ENCODE results near the gene POLK. TPM values are rescaled to one million over a fixed set of nuclear protein-coding genes. Genes with fewer than 3 reads are reported as not detected.
"Not testable (repeated sequence)": the region's sequence is repeated elsewhere in the genome, so short reads cannot be mapped to it uniquely, and the experiment has no call there.

The POLK gene
- 34.5 and 35.6 TPM in 2 replicates for total RNA-seq

DNA sequence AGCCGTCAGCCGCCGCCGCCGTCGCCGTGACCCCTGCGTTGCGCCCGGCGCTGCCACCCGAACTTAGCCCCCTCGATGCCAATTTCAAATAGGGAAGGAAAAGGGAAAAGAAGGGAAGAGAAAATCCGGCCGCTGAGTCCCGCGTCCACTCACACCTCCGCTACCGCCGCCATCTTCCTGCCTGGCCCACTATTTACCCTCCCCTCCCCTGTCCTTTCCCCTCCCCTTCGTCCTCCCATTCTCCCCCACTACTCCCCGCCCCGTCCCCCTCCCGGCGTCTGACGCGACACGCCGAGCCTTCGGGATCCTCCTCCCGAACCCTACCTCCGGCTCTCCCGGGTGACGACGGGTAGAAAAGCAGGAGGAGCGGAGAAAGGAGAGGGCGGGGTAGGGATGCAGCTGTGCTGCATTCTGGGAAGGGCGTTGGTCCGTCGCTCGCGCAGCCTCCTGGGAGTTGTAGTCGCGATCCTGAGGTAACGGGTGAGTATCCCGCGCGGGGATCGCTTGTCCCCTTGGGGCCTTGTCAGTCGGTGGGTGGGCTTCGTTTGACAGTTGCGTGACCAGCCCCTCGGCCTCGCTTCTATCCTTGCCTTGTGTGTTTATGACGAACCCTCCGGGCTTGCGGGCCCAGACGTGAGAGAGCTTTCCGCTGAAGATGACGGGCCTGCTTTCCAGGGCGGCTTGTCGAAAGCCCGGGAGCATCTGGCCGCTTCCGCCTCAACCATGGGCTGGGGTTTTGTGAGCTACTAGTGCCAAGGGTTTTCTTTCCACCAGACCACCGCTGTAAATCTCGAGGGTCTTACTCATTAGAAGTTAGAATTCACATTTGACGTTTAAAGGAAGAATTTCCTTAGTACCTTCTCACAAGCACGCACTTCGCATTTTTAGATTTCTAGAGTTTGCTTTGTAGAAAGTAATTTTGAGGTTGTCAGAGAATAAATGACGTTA is at the start of gene POLK, which contains the start of gene CERT1:
TSS of gene POLK (plus strand) at position 457 of the 948 bp plus-strand sequence.
TSS of gene CERT1 (minus strand) at position 195 of the 948 bp plus-strand sequence. CDS start 422 bp downstream, outside the sequence.
- intact Hi-C loops (cut with micrococcal nuclease) = loop anchor here (1.0 to 5.0 kb wide), 16 partner anchors 56 to 1946 kb away; partner anchors contain the start of genes AGGF1, ANKRA2, FAM169A and GFM2

DNA sequence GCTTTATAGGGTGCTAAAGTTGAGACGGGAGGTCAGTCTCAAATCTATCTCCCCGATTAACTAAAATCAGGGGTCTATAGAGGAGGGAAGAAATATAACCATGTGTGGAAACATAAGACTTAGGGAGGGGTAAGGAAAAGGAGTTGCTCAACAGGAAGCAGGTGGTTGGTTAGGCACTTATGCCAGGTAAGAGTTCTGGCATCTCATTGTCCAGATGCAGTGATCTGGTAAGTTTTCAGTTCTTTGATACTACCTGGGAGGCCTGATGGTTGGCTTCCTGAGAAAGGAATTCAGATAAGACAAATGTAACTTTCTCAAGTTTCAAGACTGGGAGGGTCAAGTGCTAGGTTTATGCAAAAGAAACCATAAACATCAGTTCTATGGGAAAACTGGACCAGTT is 48.0 kb upstream of the POLK start:
- intact Hi-C loops (cut with micrococcal nuclease) = no loop called here

DNA sequence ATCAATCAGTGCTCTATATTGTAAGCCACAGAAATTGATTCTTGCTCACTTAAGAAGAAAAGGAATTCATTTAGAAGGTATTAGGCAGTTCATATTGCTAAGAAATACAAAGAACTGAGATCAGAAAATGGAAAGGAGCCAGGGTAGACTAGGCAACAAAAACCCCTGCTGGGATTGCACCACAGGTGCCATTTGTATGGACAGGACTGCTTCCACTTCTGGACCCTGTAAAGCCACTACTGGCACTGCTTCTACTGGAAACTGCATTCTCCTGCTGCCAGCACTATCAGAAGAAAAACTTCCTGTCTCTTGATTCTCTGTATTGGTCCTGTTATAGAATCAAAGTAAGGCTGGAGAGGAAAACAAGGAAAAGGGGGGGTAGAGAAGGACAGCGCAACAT is 46.2 kb upstream of the POLK start:
- intact Hi-C loops (cut with micrococcal nuclease) = no loop called here

DNA sequence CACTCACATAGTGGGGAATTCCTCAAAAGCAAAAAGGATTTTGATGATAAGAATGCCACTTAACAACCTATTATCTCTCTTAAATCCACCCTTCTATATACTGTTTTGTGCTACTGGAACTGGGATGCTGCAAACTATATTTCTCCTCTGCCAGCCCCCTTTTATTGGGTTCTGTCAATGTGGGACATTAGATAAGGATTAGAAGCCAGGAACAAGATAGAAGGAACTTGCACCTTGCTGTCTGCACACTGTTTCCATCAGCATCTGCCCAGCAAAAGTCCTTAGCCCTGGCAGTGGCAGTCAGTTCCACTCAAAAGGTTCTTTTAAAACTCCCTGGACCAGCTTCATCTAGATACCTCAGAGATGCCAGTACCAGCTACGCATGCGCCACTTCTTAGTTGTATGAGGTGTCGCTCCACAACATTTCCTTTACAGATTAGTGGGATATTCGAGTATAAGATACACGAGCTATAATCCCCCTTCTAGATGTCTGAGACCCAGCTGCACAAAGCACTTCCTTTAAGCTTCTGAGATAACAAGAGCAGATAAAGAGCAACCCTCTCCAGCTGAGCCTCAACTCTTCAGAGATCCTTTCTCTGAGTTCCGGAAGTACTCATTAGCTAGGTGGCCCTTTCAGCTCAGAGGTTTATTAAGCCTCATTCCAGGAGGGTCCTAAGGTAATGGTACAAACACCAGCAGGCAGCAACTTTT is 45.5 kb upstream of the POLK start:
- intact Hi-C loops (cut with micrococcal nuclease) = no loop called here

DNA sequence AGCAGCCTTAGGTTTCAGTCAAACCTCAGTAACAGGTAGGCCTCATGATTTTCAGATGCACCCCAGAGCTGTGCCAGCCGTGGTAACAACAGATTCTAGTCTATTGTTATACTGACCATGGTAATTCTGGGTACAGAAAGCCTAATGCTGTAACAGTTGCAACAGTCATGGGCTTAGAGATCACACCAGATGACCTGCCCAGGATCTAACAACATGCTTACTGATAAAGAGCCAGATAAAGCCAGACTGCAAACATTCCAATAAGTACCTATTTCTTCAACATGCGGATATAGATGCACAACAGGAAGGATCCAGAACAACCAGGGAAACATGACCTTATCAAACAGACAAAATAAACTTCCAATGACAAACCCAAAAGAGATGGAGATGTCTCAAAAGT is 43.1 kb upstream of the POLK start:
- intact Hi-C loops (cut with micrococcal nuclease) = no loop called here

DNA sequence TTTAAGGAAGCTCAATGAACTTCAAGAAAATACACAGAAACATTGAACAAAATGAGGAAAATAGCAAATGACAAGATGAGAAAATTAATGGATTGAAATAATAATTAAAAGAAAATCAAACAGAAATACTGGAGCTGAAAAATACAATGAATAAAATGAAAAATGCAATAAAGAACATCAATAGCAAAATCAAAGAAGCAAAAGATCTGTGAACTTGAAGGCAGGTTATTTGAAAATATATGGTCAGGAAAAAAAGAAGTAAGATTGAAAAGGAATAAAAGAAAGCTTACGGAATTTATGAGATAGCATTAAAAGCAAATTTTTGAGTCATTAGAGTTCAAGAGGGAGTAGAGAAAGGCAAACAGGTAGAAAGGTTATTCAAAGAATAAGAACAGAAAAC is 42.7 kb upstream of the POLK start:
- intact Hi-C loops (cut with micrococcal nuclease) = no loop called here

DNA sequence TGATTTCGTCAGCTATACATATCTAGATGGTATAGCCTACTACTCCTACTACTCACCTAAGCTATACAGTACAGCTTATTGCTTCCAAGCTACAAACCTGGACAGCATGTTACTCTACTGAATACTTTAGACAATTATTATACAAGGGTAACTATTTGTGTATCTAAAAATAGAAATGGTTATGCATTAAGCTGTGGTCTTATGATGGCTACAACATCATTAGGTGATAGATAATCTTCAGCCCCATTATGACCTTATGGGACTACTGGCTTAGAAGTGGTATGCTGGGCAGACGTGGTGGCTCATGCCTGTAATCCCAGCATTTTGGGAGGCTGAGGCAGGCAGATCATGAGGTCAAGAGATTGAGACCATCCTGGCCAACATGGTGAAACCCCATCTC is 40.5 kb upstream of the POLK start:
- intact Hi-C loops (cut with micrococcal nuclease) = no loop called here

DNA sequence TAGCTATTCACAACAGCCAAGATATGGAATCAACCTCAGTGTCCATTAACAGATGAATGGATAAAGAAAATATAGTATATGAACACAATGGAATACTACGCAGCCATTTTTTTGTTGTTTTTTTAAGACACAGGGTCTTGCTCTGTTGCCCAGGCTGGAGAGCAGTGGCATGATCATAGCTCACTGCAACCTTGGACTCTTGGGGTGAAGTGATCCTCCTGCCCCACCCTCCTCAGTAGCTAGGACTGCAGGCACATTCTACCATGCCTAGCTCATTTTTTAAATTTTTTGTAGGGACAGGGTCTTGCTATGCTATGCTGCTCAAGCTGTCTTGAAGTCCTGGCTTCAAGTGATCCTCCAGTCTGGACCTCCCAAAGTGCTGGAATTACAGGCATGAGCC is 38.7 kb upstream of the POLK start:
- intact Hi-C loops (cut with micrococcal nuclease) = no loop called here

DNA sequence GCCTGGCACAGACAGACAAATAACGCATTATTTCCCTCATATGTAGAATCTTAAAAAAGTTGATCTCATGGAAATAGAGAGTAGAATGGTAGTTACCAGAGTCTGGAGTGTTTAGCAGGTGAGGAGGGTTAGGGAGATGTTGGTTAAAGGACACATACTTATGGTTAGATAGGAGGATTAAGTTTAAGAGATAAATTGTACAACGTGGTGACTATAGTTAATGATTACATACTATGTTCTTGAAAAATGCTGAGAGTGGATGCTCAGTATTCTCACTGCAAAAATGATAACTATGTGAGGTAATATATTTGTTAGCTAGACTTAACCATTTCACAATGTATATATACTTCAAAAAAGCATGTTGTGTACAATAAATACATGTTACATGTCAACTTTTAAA is 38.2 kb upstream of the POLK start:
- intact Hi-C loops (cut with micrococcal nuclease) = no loop called here

DNA sequence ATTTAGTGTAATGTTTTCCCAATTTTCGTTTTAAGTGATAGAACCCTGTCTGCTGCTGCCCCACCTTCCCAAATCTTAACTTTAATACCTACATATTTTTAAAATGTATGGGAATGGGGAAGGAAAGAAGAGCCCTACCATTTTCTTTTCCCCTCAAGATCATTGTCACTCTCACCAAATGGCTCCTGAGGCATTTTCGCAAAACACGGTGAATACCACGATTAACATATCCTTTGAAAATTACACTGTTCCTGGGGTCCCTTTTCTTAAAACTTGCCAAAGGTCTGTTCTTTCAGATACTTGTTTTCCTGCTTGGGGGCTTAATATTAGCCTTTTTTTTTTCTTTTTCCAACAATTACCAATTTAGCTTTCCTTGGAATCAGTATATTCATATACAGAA is 36.3 kb upstream of the POLK start:
- intact Hi-C loops (cut with micrococcal nuclease) = no loop called here

DNA sequence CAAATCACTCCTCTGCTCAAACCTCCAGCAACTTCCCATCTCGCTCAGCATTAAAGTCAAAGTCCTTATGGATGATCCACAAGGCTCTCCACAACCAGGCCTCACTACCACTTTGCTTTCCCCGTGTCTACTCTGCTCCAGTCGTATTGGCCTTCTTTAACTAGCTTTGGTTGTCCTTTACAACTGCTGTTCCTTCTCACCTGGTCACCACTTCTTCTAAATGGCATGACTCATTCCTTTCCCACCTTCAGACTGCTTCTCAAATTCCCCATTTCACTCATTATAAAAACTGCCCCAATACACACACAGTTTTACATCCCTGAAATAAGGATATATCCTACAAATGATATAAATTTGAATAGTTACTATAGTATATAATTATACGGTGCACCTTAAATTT is 30.7 kb upstream of the POLK start:
- intact Hi-C loops (cut with micrococcal nuclease) = no loop called here

DNA sequence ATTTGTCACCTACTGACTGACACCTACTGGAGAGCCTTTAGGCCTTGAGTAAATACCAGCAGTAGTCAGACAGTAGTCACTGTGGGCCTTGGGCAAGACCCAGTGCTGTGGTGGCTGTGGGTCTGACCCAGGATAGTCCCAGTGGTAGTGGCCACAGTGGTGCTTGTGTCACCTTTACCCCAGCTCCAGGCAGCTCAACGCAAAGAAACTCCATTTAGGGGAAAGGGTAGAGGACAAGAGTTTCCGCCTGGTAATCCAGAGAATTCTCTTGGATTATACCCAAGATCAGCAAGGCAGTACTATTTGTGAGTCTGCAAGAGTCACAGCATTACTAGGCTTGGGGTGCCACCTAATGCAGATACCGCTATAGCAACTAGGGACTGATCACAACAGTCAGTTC is 29.2 kb upstream of the POLK start:
- intact Hi-C loops (cut with micrococcal nuclease) = no loop called here

DNA sequence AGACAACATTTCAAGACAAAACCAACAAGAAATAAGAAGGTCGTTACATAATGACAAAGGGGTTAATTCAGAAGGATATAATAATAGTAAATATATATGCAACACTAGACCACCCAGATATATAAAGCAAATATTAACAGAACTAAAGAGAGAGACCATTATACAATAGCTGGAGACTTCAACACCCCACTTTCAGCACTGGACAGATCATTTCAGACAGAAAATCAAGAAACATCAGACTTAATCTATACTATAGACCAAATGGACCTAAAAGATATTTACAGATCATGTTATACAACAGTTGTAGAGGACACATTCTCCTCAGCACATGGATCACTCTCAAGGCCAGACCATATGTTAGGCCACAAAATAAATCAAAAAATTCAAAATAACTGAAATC is 27.1 kb upstream of the POLK start:
- intact Hi-C loops (cut with micrococcal nuclease) = no loop called here

DNA sequence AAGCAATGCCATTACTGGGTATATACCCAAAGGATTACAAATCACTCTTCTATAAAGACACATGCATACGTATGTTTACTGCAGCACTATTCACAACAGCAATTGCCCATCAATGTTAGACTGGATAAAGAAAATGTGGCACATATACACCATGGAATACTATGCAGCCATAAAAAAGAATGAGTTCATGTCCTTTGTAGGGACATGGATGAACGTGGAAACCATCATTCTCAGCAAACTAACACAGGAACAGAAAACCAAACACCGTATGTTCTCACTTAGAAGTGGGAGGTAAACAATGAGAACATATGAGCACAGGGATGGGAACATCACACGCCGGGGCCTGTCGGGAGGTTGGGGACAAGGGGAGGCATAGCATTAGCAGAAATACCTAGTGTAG is 21.8 kb upstream of the POLK start:
- intact Hi-C loops (cut with micrococcal nuclease) = not testable (repeated sequence)

DNA sequence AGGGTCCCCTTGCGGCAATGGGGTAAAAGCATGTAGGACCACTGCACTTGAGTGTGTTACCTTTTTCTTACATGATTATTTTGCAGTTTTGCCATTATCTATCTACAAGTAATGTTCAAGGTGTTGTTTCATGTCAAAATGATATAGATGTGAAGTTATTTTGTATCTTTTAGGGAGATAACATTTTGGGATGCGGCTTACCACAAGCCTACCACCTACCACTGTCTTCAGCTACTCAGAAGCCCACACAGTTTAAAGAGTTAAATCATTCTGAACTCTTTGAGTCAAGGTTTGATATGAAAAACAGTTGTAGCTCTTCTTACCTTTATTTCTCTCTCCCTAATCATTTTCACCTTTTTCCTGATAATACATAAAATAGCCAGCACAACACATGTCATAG is 20.1 kb upstream of the POLK start:
- intact Hi-C loops (cut with micrococcal nuclease) = no loop called here

DNA sequence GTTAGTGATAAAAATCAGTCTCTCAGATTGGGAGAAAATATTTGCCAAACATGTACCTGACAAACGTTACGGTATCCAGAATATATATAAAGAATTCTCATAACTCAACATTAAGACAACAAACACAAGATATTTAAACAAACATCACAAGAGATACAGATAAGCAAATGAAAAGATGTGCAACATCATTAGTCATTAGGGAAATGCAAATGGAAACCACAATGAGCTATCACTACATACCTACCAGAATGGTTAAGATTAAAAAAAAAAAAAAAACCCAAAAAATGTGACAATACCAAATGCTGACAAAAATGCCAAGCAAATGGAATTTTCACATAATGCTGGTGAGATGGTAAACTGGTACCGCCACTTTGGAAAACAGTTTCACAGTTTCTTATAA is 15.7 kb upstream of the POLK start:
- intact Hi-C loops (cut with micrococcal nuclease) = no loop called here

DNA sequence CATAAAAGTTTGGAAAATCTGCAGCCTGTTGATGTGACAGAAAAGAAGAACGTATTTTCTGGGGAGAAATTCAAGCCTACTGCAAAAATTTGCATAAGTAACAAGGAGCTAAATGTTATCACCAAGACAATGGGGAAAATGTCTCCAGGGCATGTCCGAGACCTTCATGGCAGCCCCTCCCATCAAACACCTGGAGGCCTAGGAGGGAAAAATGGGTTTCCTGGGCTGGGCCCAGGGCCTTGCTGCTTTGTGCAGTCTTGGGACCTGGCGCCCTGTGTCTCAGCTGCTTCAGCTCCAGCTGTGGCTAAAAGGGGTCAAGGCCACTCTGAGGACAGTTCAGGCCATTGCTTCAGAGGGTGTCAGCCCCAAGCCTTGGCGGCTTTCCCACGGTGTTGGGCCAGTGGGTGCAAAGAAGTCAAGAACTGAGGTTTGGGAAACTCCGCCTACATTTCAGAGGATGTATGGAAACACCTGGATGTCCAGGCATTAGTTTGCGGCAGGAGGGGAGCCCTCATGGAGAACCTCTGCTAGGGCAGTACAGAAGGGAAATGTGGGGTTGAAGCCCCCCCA is 13.4 kb upstream of the POLK start:
- intact Hi-C loops (cut with micrococcal nuclease) = no loop called here

DNA sequence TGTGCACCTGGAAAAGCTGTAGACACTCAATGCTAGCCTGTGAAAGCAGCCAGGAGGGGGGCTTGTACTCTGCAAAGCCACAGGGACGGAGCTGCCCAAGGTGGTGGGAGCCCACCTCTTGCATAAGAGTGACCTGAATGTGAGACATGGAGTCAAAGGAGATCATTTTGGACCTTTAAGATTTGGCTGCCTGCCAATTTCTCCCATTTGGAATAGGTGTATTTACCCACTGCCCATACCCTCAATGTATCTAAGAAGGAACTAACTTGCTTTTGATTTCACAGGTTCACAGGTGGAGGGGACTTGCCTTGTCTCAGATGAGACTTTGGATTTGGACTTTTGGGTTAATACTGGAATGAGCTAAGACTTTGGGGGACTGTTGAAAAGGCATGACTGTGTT is 12.8 kb upstream of the POLK start:
- intact Hi-C loops (cut with micrococcal nuclease) = not testable (repeated sequence)

DNA sequence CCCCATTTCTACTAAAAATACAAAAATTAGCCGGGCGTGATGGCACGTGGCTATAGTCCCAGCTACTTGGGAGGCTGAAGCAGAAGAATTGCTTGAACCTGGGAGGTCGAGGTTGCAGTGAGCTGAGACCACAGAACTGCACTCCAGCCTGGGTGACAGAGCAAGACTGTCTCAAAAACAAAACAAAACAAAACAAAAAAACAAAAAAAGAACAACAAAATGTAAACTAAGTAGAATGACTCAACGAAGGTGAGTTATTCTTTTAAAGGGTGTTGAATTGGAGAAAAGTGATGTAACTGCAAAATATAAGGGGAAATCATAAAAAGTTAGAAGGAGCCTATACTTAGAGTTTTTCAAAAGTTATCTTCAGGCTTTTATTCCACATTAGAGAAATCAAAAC is 6.6 kb upstream of the POLK start:
- intact Hi-C loops (cut with micrococcal nuclease) = not testable (repeated sequence)

DNA sequence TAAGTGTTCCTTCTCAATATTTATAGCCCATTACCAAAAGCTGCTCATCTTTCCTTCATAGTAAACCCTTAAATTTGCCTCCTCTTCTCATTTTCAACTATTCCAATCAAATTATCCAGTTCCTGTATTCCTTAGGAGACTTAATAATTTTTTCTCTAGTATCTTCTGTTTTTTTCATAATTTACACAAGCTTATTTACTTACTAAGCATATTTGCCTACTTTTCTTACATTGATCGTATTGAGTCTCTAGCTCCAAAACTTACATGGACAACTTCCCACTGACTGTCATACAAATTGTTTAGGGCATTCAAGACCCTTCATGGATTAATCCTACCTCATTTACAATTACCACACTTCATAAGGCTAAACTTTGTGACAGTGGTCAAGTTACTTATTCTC is 3.9 kb upstream of the POLK start:
- intact Hi-C loops (cut with micrococcal nuclease) = no loop called here

DNA sequence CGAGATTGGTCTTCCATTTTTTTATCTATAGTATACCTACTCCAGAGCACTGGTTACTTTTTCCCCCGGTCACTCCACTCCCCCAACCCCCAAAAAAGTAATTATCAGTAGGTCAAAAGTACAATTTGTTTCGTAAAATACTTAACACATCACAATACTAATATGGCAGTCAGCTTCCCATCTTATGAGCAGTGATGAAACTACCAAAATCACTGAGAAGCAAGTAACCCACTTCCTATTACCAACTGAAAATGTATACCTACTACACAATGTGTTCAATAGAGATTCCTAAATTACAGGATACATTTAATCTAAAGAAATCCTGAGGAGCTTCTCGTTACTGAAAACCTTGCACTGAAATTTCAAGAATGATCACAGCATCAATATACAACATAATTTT is 2.1 kb upstream of the POLK start:
- intact Hi-C loops (cut with micrococcal nuclease) = no loop called here

DNA sequence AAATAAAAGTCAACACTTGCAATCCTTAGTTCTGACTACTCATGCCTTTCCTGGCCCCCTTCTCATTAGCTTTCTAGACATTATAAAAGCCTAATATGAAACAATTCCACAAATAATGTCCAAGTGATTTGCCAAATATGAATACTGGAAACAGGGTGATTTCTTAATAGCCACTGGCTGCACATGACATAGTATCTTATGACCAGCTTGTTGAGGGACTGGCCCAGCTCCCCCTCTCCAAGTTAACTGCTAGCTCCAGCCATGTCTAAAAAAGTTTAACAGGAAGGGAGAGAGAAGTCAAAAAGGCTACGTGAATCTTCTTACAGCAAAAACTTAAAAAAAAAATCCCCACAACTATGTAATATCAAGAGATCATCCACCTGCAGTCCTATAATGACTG is 1.7 kb upstream of the POLK start:
- intact Hi-C loops (cut with micrococcal nuclease) = loop anchor here (2.0 to 5.0 kb wide), 5 partner anchors 643 to 1521 kb away; partner anchors contain the start of genes AGGF1, FAM169A and HEXB
